Right atrium auricular region (tissue), 2 donors: ENCODE data around the gene RCN2. TPM values are rescaled to one million over a fixed set of nuclear protein-coding genes. Genes with fewer than 3 reads are reported as not detected.

Experiments used
- DNase-seq: peaks from one replicate; pipeline ENCODE4 v3.0.0-alpha.2; 2019; ENCODE audit warnings: low spot score
- H3K27ac ChIP-seq, 2 donors: fragments of 200-600 bp; sonication (generic); 1 replicate in 1 of 2; 2 replicates in 1 of 2; pipeline ENCODE4 v1.5.1; 2016 to 2019
- H3K27me3 ChIP-seq, 2 donors: fragments of 200-600 bp; sonication (generic); one replicate each; pipeline versions ENCODE4 v1.5.1 to v1.6.0; 2017 to 2019
- H3K36me3 ChIP-seq: fragments of 200-600 bp; sonication (generic); one replicate; pipeline ENCODE4 v1.5.1; 2016
- H3K4me1 ChIP-seq, 2 donors: fragments of 200-600 bp; sonication (generic); one replicate each; pipeline versions ENCODE4 v1.5.1 to v1.6.0; 2017 to 2019
- H3K4me3 ChIP-seq, 2 donors: fragments of 200-600 bp; sonication (generic); 1 replicate in 1 of 2; 2 replicates in 1 of 2; pipeline ENCODE4 v1.5.1; 2017 to 2019; ENCODE audit warnings: mild to moderate bottlenecking in 1 of 2, moderate library complexity in 1 of 2
- H3K9me3 ChIP-seq, 2 donors: fragments of 200-600 bp; sonication (generic); one replicate each; pipeline ENCODE4 v1.5.1; 2019
- total RNA-seq, 2 donors: library from RNA; depleted of rRNA; stranded (reverse); fragments of >200 nt; gene quantifications; one replicate each; pipeline ENCODE4 v1.1.0, GENCODE V29; 2016
- TF ChIP-seq, protein P1 (sequence below), 2 donors: fragments of 200-600 bp; sonication (generic); IDR thresholded peaks; one replicate each; pipeline ENCODE4 v1.5.1; 2019; ENCODE audit warnings: antibody characterized with exemption in 2 of 2

The RCN2 gene
- total RNA-seq, 2 donors from 2014 or later, result 20.9 to 39.9 TPM

GRCh38 chr15:76991741-76992645 is 60.4 kb downstream of the RCN2 start:
- peaks cover 0 to 35% of the 10 kb centered on the region in 2 donors for H3K4me1 ChIP-seq
- H3K27me3 ChIP-seq, result no peaks in the 10 kb centered on the region
- DNase-seq, result no peak
- no peak overlapping the region for H3K27ac ChIP-seq
- TF ChIP-seq, protein P1, sequence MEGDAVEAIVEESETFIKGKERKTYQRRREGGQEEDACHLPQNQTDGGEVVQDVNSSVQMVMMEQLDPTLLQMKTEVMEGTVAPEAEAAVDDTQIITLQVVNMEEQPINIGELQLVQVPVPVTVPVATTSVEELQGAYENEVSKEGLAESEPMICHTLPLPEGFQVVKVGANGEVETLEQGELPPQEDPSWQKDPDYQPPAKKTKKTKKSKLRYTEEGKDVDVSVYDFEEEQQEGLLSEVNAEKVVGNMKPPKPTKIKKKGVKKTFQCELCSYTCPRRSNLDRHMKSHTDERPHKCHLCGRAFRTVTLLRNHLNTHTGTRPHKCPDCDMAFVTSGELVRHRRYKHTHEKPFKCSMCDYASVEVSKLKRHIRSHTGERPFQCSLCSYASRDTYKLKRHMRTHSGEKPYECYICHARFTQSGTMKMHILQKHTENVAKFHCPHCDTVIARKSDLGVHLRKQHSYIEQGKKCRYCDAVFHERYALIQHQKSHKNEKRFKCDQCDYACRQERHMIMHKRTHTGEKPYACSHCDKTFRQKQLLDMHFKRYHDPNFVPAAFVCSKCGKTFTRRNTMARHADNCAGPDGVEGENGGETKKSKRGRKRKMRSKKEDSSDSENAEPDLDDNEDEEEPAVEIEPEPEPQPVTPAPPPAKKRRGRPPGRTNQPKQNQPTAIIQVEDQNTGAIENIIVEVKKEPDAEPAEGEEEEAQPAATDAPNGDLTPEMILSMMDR (IDR thresholded peaks at IDR 0.05), result no peak
- no peaks in the 10 kb centered on the region for H3K36me3 ChIP-seq
- H3K4me3 ChIP-seq, result no peak overlapping the region
- no peaks in the 10 kb centered on the region for H3K9me3 ChIP-seq

DNA sequence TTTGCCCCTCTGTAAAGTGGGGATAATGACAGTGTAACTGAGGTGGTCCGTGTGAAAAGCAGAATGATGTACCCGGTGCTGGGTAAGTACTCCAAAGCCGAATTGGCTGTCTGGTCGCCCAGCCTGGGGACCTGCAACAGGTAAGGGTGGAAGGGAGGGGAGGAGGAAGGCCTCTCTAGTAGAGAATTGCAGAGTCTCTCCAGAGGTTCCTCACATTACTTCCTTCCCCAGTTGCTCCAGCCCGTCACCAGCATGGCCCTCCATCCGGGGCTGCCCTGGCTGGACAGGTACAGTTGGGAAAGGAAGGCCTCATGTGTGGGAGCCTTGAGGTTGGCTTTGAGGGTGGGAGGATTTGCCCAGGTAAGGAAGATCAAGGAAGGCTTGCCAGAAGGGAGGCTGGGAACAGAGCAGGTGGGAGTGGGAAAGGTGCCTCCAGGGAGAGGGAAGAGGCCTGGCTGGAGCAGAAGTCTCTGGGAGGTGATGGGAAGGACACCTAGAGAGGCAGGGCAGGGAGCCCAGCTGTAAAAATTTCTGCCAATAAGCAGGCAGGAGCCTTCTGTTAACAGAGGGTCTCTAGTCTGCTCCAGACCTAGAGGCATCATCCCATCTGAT is 61.7 kb downstream of the RCN2 start:
- Histone ChIP-seq H3K4me1 (peaks cover 0 to 31% of the 10 kb centered on the region in 2 donors), H3K27me3 (no peaks in the 10 kb centered on the region), H3K27ac (no peak overlapping the region), H3K36me3 (no peaks in the 10 kb centered on the region), H3K9me3 (no peaks in the 10 kb centered on the region), H3K4me3 (no peak overlapping the region)
- TF ChIP-seq, protein P1 (IDR thresholded peaks at IDR 0.05), result no peak
- DNase-seq, result no peak

GRCh38 chr15:76994001-76994400 is 62.5 kb downstream of the RCN2 start:
- no peak for DNase-seq
- Histone ChIP-seq H3K36me3 (no peaks in the 10 kb centered on the region), H3K27me3 (no peaks in the 10 kb centered on the region), H3K4me3 (no peak overlapping the region), H3K27ac (no peak overlapping the region), H3K4me1 (peaks cover 0 to 24% of the 10 kb centered on the region in 2 donors), H3K9me3 (no peaks in the 10 kb centered on the region)
- TF ChIP-seq, protein P1 (IDR thresholded peaks at IDR 0.05), result no peak

- Histone ChIP-seq H3K27me3 (no peaks in the 10 kb centered on the region), H3K36me3 (no peaks in the 10 kb centered on the region), H3K4me1 (peaks cover 0 to 20% of the 10 kb centered on the region in 2 donors), H3K9me3 (no peaks in the 10 kb centered on the region), H3K4me3 (no peak overlapping the region), H3K27ac (peak overlapping the region; percentile 29 to 56)
- no peak for DNase-seq
- TF ChIP-seq, protein P1 (IDR thresholded peaks at IDR 0.05), result no peak
These were observed 62.9 kb downstream of the RCN2 start for GRCh38 chr15:76994496-76994895.

DNA sequence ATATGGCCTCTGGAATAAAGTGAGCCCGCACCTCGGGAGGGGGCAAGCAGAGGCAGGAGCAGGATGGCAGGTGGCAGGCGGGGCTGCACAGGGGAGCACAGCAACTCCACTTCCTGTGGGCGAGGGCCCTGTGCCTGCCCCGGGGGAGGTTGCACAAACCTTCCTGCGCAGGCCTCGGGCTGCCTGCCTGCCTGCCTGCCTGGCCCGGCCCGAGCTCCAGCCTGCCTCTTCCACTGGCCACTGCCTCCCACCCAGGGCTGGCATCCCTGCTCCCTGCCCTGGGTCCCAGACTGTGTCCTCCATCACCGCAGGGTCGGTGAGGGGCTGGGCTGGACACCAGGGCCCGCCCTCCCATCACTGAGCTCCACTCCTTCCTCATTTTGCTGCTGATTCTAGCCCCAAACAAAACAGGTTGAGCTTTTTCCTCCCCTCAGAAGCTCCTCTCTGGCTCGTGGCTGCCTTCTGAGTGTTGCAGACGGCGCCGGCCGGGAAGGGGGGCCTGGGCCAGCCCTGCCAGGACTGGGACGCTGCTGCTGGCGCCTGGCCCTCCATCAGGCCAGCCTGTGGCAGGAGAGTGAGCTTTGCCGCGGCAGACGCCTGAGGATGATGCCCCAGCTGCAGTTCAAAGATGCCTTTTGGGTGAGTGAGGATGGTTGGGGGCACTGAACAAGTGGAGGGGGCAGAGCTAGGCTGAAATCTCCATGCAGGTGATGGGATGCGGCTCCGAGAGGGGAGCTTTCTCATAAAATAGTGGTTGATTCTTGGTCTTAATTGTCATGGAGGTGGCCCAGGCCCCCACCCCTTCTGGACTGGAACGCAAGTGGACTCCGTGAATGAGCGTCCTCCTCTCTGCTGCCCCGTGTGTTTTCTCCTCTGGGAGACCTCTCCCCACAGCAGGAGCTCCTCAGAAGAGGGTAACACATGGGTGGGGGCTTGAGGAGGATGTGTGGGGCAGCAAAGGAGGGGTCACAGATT is 63.7 kb downstream of the RCN2 start, which contains the start of gene PSTPIP1:
Gene PSTPIP1, plus strand, starts transcription at position 156 of the 975 bp plus-strand sequence. Its CDS starts 448 bp downstream, at position 604.
- H3K9me3 ChIP-seq, result no peaks in the 10 kb centered on the region
- H3K27ac ChIP-seq, result peak within 1 kb of the TSS; percentile 29 to 56
- H3K4me3 ChIP-seq, result peak within 1 kb of the TSS in 1 of 2 donors; percentile 31
- no peaks in the 10 kb centered on the region for H3K27me3 ChIP-seq
- H3K4me1 ChIP-seq, result peaks cover 0 to 20% of the 10 kb centered on the region in 2 donors
- no peaks in the 10 kb centered on the region for H3K36me3 ChIP-seq
- no peak for DNase-seq
- TF ChIP-seq, protein P1 (IDR thresholded peaks at IDR 0.05), result no peak
